Measurements from ENCODE around the gene MYO1E.

MYO1E gene

GRCh38 chr15:59262316-59262715 lies 110.4 kb downstream of the MYO1E start:
- no peak for DNase-seq (ENCODE audit: low read depth in 2 of 2)

- no peak for DNase-seq (ENCODE audit: low read depth in 2 of 2)
These were observed 112.6 kb downstream of the MYO1E start for GRCh38 chr15:59260090-59260489.

- DNase-seq (ENCODE audit: low read depth in 2 of 2), result no peak
These were observed 113.3 kb downstream of the MYO1E start for GRCh38 chr15:59259137-59259943.

GRCh38 chr15:59258317-59258716 lies 114.4 kb downstream of the MYO1E start:
- DNase-seq (ENCODE audit: low read depth in 2 of 2), result no peak

GRCh38 chr15:59257140-59257539 lies 115.5 kb downstream of the MYO1E start:
- DNase-seq (ENCODE audit: low read depth in 2 of 2), result no peak

GRCh38 chr15:59256482-59256881 lies 116.2 kb downstream of the MYO1E start:
- DNase-seq (ENCODE audit: low read depth in 2 of 2), result no peak

- no peak for DNase-seq (ENCODE audit: low read depth in 2 of 2)
These were observed 116.9 kb downstream of the MYO1E start for GRCh38 chr15:59255680-59256336.

- DNase-seq (ENCODE audit: low read depth in 2 of 2), result no peak
These were observed 120.5 kb downstream of the MYO1E start for GRCh38 chr15:59252137-59252536.

GRCh38 chr15:59251001-59251845 lies 121.4 kb downstream of the MYO1E start:
- DNase-seq (ENCODE audit: low read depth in 2 of 2), result no peak

GRCh38 chr15:59250249-59250648 lies 122.4 kb downstream of the MYO1E start:
- no peak for DNase-seq (ENCODE audit: low read depth in 2 of 2)

GRCh38 chr15:59249816-59250215 lies 122.9 kb downstream of the MYO1E start:
- no peak for DNase-seq (ENCODE audit: low read depth in 2 of 2)

GRCh38 chr15:59247364-59247763 lies 125.3 kb downstream of the MYO1E start:
- DNase-seq (ENCODE audit: low read depth in 2 of 2), result peak; percentile 30 to 34

- no peak for DNase-seq (ENCODE audit: low read depth in 2 of 2)
These were observed 127.1 kb downstream of the MYO1E start for GRCh38 chr15:59245559-59245958.

GRCh38 chr15:59244337-59244736 lies 128.3 kb downstream of the MYO1E start:
- no peak for DNase-seq (ENCODE audit: low read depth in 2 of 2)

- no peak for DNase-seq (ENCODE audit: low read depth in 2 of 2)
These were observed 129.0 kb downstream of the MYO1E start for GRCh38 chr15:59243622-59244021.

- DNase-seq (ENCODE audit: low read depth in 2 of 2), result no peak
These were observed 130.0 kb downstream of the MYO1E start for GRCh38 chr15:59242649-59243048.

GRCh38 chr15:59240036-59240435 lies 132.6 kb downstream of the MYO1E start:
- DNase-seq (ENCODE audit: low read depth in 2 of 2), result no peak

- no peak for DNase-seq (ENCODE audit: low read depth in 2 of 2)
These were observed 134.7 kb downstream of the MYO1E start for GRCh38 chr15:59237924-59238331.

- DNase-seq (ENCODE audit: low read depth in 2 of 2), result no peak
These were observed 135.4 kb downstream of the MYO1E start for GRCh38 chr15:59237119-59237855.

- no peak for DNase-seq (ENCODE audit: low read depth in 2 of 2)
These were observed 136.3 kb downstream of the MYO1E start for GRCh38 chr15:59236394-59236793.

- DNase-seq (ENCODE audit: low read depth in 2 of 2), result peak; percentile 69 to 73
These were observed 140.2 kb downstream of the MYO1E start for GRCh38 chr15:59232476-59232875.
